ENCODE data around the gene ARL4D.

- TF ChIP-seq CTCF (IDR thresholded peaks at IDR 0.05): no peak
- no peak for TF ChIP-seq POLR2A (IDR thresholded peaks at IDR 0.05)
Measured at GRCh38 chr17:43350888-43351361, 47.9 kb upstream of the ARL4D start.
